Esophagus muscularis mucosa (tissue), 4 donors: ENCODE measurements around the gene PRKN. TPM values are rescaled to one million over a fixed set of nuclear protein-coding genes. Genes with fewer than 3 reads are reported as not detected.

Experiments
- DNase-seq: peaks from one replicate; pipeline ENCODE4 v3.0.0-alpha.2; 2017; ENCODE audit errors: extremely low spot score
- H3K27ac ChIP-seq, 4 donors: fragments of 200-600 bp; sonication (generic); replicated peaks in 1 of 4; 1 replicate in 3 of 4; 2 replicates in 1 of 4; pipeline ENCODE4 v1.5.1; 2016 to 2019; ENCODE audit warnings: mild to moderate bottlenecking in 1 of 4
- H3K27me3 ChIP-seq, 4 donors: fragments of 200-600 bp; sonication (generic); one replicate each; pipeline versions ENCODE4 v1.5.1 to v1.6.0; 2016 to 2019
- H3K36me3 ChIP-seq, 4 donors: fragments of 200-600 bp; sonication (generic); one replicate each; pipeline ENCODE4 v1.5.1; 2016 to 2019
- H3K4me1 ChIP-seq, 4 donors: fragments of 200-600 bp; sonication (generic); one replicate each; pipeline ENCODE4 v1.5.1; 2016 to 2019
- H3K4me3 ChIP-seq, 4 donors: fragments of 200-600 bp; sonication (generic); 1 replicate in 2 of 4; 2 replicates in 2 of 4; pipeline ENCODE4 v1.5.1; 2016 to 2019; ENCODE audit warnings: mild to moderate bottlenecking in 4 of 4, moderate library complexity in 1 of 4
- H3K9me3 ChIP-seq, 4 donors: fragments of 200-600 bp; sonication (generic); 1 replicate in 3 of 4; 2 replicates in 1 of 4; pipeline ENCODE4 v1.5.1; 2016 to 2019
- EP300 ChIP-seq: sonication (generic); formaldehyde crosslinking; IDR thresholded peaks from one replicate; pipeline ENCODE4 v1.6.1; 2017; ENCODE audit warnings: antibody characterized with exemption
- POLR2A ChIP-seq: fragments of 450-650 bp; IDR thresholded peaks from one replicate; pipeline ENCODE4 v1.6.1; 2017; ENCODE audit warnings: antibody characterized with exemption, moderate library complexity, mild to moderate bottlenecking, low read depth
- POLR2AphosphoS5 ChIP-seq, 2 donors: sonication (generic); formaldehyde crosslinking; IDR thresholded peaks; one replicate each; pipeline ENCODE4 v1.6.1; 2017; ENCODE audit warnings: antibody characterized with exemption in 2 of 2
- WGBS: methylation state at CpG from one replicate; pipeline ENCODE4 v1.1.5; 2018; 5-methylcytosine and 5-hydroxymethylcytosine counted together
- intact Hi-C: fragments of 100-400 bp; cut with DNase I; formaldehyde crosslinking; loops from one replicate; pipeline ENCODE4 v1.15.1; 2023
- total RNA-seq, 4 donors: library from RNA; depleted of rRNA; stranded (reverse); fragments of >200 nt; gene quantifications; one replicate each; pipeline versions ENCODE4 v1.1.0 to v1.2.1, GENCODE V29; 2016
- TF ChIP-seq, protein P1 (sequence below), 3 experiments: fragments of 200-600 bp in 2 of 3; fragments of 450-650 bp in 1 of 3; sonication (generic) in 2 of 3; IDR thresholded peaks; one replicate each; pipeline ENCODE4 v1.5.1; 2017 to 2019; ENCODE audit warnings: antibody characterized with exemption in 3 of 3, mild to moderate bottlenecking in 2 of 3, moderate library complexity in 1 of 3

PRKN gene
- total RNA-seq, 4 donors from 2014 or later = 9.6 to 14.5 (median 10.8) TPM

DNA sequence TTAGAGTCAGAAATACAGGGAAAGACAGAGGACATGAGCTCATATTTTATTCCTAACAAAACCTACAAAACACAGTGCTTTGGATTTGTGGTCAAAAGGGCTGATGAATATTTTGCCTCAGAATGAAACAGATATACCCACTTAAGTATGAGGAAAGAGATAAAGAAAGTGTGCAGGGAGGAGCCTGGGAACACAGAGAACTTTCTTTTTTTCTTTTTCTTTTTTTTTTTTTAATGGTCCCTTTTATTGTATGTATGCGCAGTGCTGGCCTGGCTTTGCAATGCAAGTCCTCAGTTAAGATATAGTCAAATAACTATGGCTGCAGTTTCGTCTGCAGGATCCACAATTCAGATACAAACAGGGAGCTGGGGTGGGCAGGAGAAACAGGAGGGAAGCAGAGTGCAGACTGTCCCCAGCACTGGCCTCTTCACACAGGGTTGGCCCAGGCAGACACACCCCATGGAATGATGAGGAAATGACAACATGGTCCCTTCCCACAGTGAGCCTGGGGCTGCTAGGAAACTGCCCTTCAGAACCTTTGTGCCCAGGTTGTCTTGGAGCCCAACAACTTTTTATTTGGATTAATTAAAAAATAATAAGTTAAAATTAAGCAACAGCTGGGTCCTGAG, 823.9 kb downstream of the PRKN start:
- DNase-seq = no peak
- WGBS = 86% methylated on average over 2 of the region's 2 CpGs
- TF ChIP-seq EP300 (no peak), POLR2A (no peak)
- TF ChIP-seq, protein P1, sequence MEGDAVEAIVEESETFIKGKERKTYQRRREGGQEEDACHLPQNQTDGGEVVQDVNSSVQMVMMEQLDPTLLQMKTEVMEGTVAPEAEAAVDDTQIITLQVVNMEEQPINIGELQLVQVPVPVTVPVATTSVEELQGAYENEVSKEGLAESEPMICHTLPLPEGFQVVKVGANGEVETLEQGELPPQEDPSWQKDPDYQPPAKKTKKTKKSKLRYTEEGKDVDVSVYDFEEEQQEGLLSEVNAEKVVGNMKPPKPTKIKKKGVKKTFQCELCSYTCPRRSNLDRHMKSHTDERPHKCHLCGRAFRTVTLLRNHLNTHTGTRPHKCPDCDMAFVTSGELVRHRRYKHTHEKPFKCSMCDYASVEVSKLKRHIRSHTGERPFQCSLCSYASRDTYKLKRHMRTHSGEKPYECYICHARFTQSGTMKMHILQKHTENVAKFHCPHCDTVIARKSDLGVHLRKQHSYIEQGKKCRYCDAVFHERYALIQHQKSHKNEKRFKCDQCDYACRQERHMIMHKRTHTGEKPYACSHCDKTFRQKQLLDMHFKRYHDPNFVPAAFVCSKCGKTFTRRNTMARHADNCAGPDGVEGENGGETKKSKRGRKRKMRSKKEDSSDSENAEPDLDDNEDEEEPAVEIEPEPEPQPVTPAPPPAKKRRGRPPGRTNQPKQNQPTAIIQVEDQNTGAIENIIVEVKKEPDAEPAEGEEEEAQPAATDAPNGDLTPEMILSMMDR (IDR thresholded peaks at IDR 0.05) = no peak

GRCh38 chr6:161901740-161902426, 825.7 kb downstream of the PRKN start:
- 77% methylated on average over 16 of the region's 16 CpGs for WGBS
- no peak overlapping the region for H3K27ac ChIP-seq
- DNase-seq = no peak
- TF ChIP-seq POLR2AphosphoS5 (IDR thresholded peaks at IDR 0.05) (no peak), POLR2A (no peak), EP300 (no peak)
- TF ChIP-seq, protein P1 (IDR thresholded peaks at IDR 0.05) = no peak
- no peaks in the 10 kb centered on the region for H3K36me3 ChIP-seq
- H3K4me3 ChIP-seq = no peak overlapping the region
- H3K27me3 ChIP-seq = no peaks in the 10 kb centered on the region
- H3K9me3 ChIP-seq = no peaks in the 10 kb centered on the region
- H3K4me1 ChIP-seq = no peaks in the 10 kb centered on the region
- intact Hi-C loops = no loop called here

More for the DNA sequence above, 823.9 kb downstream of the PRKN start:
- intact Hi-C loops = no loop called here
- H3K27me3 ChIP-seq = no peaks in the 10 kb centered on the region
- H3K4me3 ChIP-seq = no peak overlapping the region
- H3K36me3 ChIP-seq = no peaks in the 10 kb centered on the region
- no peak overlapping the region for H3K27ac ChIP-seq
- H3K4me1 ChIP-seq = no peaks in the 10 kb centered on the region
- H3K9me3 ChIP-seq = no peaks in the 10 kb centered on the region

- TF ChIP-seq, protein P1 (IDR thresholded peaks at IDR 0.05) = no peak
- TF ChIP-seq POLR2AphosphoS5 (IDR thresholded peaks at IDR 0.05) (no peak), EP300 (no peak), POLR2A (no peak)
- Histone ChIP-seq H3K4me1 (peaks cover 0 to 10% (median 8%) of the 10 kb centered on the region in 4 donors), H3K27me3 (no peaks in the 10 kb centered on the region), H3K36me3 (no peaks in the 10 kb centered on the region), H3K4me3 (no peak overlapping the region), H3K27ac (no peak overlapping the region), H3K9me3 (no peaks in the 10 kb centered on the region)
- intact Hi-C loops = no loop called here
- no peak for DNase-seq
- whole genome bisulfite sequencing = 57% methylated on average over 6 of the region's 6 CpGs
Measured at GRCh38 chr6:161894436-161894835, 833.1 kb downstream of the PRKN start.

GRCh38 chr6:161891542-161891941, 836.0 kb downstream of the PRKN start:
- WGBS = 92% methylated on average over 2 of the region's 2 CpGs
- Histone ChIP-seq H3K4me3 (no peak overlapping the region), H3K27ac (no peak overlapping the region), H3K27me3 (no peaks in the 10 kb centered on the region), H3K36me3 (no peaks in the 10 kb centered on the region), H3K9me3 (no peaks in the 10 kb centered on the region), H3K4me1 (peaks cover 0 to 10% (median 8%) of the 10 kb centered on the region in 4 donors)
- TF ChIP-seq EP300 = no peak
- no peak for TF ChIP-seq POLR2AphosphoS5 (IDR thresholded peaks at IDR 0.05)
- no peak for DNase-seq
- intact Hi-C loops = no loop called here

GRCh38 chr6:161890832-161891297, 836.7 kb downstream of the PRKN start:
- intact Hi-C loops = no loop called here

More at GRCh38 chr6:161890832-161891297, 836.7 kb downstream of the PRKN start:
- DNase-seq = no peak
- WGBS = 62% methylated on average over 15 of the region's 15 CpGs
- Histone ChIP-seq H3K27ac (peak overlapping the region in 1 of 4 donors; percentile 30), H3K4me3 (no peak overlapping the region), H3K27me3 (no peaks in the 10 kb centered on the region), H3K36me3 (no peaks in the 10 kb centered on the region), H3K9me3 (no peaks in the 10 kb centered on the region), H3K4me1 (peaks cover 0 to 10% (median 8%) of the 10 kb centered on the region in 4 donors)
- TF ChIP-seq POLR2A = no peak
- TF ChIP-seq EP300 = no peak
- TF ChIP-seq, protein P1 (IDR thresholded peaks at IDR 0.05) = no peak
- TF ChIP-seq POLR2AphosphoS5 (IDR thresholded peaks at IDR 0.05) = no peak
